Panc1 (cell line): Measurements from ENCODE around the gene LMBR1L.

Source experiments
- CTCF ChIP-seq: fragments of 450-650 bp; IDR thresholded peaks from 2 replicates; pipeline ENCODE4 v1.5.1; 2017; ENCODE audit warnings: mild to moderate bottlenecking
- POLR2AphosphoS5 ChIP-seq: IDR thresholded peaks from 2 replicates; pipeline ENCODE4 v1.6.1; 2012; ENCODE audit warnings: mild to moderate bottlenecking, low read depth, low read length, moderate library complexity
- REST ChIP-seq, 2 experiments: IDR thresholded peaks; 2 replicates each; pipeline ENCODE4 v1.6.1; 2011 to 2012; ENCODE audit warnings: low read depth in 2 of 2, control low read depth in 1 of 2, low read length in 1 of 2, mild to moderate bottlenecking in 1 of 2, moderate library complexity in 1 of 2; ENCODE audit not compliant: insufficient read depth in 1 of 2
- SIN3A ChIP-seq: IDR thresholded peaks from 2 replicates; pipeline ENCODE4 v1.6.1; 2012; ENCODE audit warnings: low read depth, mild to moderate bottlenecking, low read length, moderate library complexity, borderline replicate concordance; ENCODE audit not compliant: insufficient read depth

GRCh38 chr12:49111206-49111605, 559 bp upstream of the LMBR1L start:
- TF ChIP-seq SIN3A, result no peak
- no peak for TF ChIP-seq CTCF
- TF ChIP-seq POLR2AphosphoS5, result no peak
- no peak for TF ChIP-seq REST (IDR thresholded peaks at IDR 0.05; ENCODE audit: insufficient read depth in 1 of 2, low read depth in 2 of 2, low read length in 1 of 2)
